Central memory CD4-positive, alpha-beta T cell (primary cell): ENCODE results near the gene CC2D2A.
"Not testable (repeated sequence)": the region's sequence is repeated elsewhere in the genome, so short reads cannot be mapped to it uniquely, and the experiment has no call there.

ENCODE experiments used
- DNase-seq: peaks from one replicate; pipeline ENCODE4 v3.0.0; 2022

CC2D2A gene

DNA sequence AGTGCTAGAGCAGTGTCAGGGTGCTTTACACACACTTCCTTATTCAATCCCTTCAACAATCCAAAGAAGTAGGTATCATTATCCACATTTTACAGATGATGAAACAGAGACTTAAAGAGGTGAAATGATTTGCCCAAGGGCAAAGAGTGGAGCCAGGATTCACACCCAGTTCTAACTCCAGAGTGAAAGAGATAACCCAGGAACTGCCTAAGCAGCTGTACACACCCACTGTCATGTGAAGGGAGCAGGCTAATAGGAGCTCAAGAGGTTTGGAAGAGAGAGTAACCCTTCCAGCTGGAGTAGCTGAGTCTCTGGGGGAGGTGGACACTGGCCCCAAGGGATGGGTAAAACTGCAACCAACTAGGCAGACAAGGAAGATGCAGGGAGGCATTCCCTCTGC is 92.9 kb downstream of the CC2D2A start:
- DNase-seq = no peak

DNA sequence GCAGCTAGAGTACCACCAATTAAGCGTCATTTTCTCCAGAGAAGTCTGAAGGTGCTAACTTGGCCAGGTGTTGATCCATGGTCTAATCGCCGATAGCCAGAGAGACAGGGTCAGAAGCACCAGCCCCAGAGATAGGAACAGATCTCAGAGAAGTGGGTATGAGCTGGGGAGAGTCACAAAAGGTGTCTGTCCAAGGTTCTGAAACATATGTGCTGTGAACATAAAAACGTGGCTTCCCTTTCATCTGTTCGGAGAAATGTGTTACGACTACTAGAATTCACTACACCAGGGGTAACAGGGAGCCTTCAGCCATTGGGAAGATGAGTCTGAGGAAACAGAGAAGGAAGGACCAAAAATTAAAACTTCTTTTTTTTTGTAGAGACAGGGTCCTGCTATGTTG is 94.2 kb downstream of the CC2D2A start:
- no peak for DNase-seq

GRCh38 chr4:15568821-15569220 is 99.1 kb downstream of the CC2D2A start:
- DNase-seq = no peak

- DNase-seq = no peak
These were observed 100.1 kb downstream of the CC2D2A start for GRCh38 chr4:15569746-15570145.

DNA sequence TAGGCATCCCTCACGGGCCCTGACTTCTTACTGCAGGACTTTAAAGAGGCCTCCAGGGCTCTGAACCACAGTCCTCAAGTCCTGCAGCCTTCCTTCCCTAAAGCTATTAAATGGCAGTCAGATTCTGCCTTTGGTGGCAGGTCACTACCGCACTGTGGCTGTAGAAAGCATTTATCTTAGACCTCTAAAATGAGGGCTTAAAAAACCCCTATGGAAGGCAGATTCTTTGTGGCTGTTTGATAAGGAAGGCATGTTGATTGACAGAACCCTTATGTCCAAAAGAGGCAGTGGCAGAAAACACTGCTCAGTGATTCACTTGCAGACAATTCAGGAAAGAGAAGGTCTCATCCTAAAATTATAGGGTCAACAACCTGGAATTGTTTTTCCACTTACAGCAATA is 106.3 kb downstream of the CC2D2A start:
- no peak for DNase-seq

DNA sequence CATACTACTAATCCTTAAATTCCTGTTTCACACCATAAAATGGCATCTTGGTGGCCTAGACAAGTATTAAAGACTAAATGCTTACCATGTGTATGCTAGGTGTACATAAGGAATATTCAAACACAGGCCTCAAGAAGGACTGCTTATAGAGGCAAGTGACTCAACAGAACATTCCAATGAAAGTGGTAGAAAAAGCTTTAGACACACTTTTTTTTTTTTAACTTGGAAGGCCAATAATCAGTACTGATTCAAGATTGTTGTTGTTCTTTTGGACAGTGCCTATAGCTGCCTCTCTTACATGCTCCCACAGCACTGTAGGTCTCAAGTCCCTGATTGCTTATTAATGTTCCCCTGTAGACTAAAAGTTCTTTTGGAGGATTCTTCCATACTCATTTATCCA is 107.8 kb downstream of the CC2D2A start:
- no peak for DNase-seq

DNA sequence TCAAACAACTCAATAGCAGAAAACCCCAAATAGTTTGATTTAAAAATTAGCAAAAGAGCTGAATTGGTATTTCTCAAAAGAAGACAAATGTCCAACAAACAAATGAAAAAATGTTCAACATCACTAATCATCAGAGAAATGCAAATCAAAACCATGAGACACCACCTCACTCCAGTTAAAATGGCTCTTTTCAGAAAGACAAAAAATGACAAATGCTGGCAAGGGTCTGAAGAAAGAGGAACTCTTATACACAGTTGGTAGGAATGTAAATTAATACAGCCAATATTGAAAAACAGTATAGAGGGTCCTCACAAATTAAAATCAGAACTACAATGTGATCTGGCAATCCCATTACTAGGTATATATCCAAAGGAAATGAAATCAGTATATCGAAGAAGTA is 115.1 kb downstream of the CC2D2A start:
- DNase-seq = no peak

DNA sequence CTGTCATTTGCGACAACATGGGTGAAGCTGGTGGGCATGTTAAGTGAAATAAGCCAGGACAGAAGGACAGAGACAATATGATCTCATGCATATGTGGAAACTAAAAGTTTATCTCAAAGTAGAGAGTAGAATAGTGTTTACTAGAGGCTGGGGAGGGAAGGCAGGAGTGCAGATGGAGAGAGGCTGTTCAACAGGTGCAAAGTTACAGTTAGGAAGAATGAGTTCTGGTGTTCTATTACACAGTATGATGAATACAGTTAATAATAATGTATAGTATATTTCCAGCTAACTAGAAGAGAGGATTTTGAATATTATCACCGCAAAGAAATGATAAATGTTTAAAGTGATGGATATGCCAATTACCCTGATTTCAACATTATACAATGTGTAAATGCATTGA is 115.6 kb downstream of the CC2D2A start:
- DNase-seq = no peak

DNA sequence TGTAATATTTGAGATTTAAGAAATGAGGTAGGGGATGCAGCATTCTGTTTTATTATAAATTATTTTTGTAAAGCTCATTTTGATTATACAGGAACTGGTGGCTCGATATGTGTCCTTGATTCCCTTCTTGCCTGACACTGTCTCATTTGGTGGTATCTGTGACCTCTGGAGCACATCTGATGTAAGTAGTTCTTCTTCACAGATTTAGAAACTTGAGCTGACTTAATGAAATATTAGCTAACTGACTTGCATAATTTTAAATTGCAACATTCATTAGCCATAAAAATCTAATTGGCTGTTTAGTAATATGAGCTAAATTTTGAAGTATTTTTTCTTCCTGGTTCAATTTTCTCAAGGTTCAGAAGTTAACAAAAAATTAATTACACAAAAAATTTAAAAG is 116.4 kb downstream of the CC2D2A start:
- no peak for DNase-seq

DNA sequence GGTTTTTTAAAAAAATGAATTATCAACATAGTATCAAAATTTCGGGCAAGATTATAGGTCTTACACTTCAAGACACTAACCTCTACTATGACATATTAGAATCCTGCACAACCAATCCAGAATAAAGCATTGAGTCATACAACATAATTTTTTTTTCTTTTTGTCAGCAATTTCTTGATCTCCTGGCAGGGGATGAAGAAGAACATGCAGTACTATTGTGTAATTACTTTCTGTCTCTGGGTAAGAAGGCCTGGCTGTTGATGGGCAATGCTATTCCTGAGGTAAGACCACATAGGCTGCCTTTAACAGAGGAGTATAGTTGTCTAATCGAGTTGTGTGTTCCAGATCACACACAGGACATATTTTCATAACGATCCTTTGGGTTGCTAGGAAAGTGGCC is 118.0 kb downstream of the CC2D2A start:
- DNase-seq = no peak

DNA sequence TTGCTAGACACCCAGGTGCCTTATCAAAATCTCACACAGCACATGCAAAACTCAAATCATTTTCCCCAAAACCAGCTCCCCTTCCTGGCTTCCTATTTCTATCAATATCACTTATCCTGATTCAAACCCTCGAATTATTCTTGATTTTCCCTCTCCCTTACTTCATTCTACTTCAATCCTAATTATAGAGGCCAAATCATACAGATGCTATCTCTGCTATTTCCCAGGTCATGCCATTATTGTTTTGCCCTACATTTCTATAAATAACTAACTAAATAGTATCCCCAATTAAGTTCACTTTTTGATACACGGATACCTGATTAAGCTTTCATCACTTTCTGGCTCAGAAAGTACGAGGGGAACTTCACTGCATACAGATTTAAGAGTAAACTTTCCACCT is 123.1 kb downstream of the CC2D2A start:
- no peak for DNase-seq

GRCh38 chr4:15598644-15599043 is 129.0 kb downstream of the CC2D2A start:
- no peak for DNase-seq

- DNase-seq = no peak
These were observed 130.5 kb downstream of the CC2D2A start for GRCh38 chr4:15600176-15600575.

DNA sequence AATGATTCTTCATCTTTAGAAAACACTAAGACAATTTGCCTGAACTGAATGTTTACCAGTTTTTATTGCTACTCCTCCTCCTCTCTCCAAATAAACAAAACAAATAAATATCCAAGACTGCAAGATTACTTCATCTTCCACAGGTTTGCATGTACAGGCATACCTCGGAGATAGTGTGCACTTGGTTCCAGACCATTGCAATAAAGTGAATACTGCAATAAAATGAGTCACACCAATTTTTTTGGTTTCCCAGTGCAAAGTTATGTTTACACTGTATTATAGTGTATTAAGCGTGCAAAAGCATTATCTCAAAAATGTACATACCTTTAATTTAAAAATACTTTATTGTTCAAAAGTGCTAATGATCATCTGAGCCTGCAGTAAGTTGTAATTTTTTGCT is 132.2 kb downstream of the CC2D2A start:
- DNase-seq = no peak

- no peak for DNase-seq
These were observed 135.9 kb downstream of the CC2D2A start for GRCh38 chr4:15605537-15605936.

DNA sequence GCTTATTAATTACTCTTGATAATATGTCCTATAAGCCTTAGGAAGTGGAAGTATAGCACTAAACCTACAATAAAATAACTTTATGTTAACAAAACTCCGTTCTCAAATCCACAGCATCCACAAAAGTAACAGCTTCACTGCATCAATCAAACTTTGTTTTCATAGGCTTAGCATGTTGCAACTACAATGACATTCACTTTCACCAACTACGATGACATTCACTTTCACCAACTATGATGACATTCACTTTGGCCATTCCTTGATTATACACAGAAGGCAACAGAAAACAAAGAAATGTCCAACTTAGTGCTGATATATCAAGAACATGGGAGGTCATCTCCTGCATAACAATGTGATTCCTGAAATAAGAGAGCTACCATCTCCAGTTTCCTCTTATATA is 141.2 kb downstream of the CC2D2A start:
- DNase-seq = no peak

DNA sequence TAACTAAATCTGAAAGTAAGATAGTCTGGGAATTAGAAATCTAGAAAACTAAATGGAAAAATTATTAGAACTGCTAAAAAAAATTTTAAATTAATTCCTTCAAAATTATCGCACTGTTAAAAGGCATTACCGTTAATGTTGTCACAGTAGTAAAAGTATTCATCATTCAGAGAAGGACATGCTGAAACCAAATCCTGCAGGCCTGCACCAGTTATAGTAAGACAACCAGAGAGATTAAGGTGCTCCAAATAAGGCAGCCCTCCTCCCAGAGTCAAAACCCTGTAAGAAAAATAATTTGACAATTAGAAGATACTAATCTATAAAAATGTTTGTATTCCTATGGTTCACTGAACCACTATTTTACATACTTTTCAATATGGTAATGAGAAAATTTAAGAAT is 142.5 kb downstream of the CC2D2A start:
- DNase-seq = no peak

DNA sequence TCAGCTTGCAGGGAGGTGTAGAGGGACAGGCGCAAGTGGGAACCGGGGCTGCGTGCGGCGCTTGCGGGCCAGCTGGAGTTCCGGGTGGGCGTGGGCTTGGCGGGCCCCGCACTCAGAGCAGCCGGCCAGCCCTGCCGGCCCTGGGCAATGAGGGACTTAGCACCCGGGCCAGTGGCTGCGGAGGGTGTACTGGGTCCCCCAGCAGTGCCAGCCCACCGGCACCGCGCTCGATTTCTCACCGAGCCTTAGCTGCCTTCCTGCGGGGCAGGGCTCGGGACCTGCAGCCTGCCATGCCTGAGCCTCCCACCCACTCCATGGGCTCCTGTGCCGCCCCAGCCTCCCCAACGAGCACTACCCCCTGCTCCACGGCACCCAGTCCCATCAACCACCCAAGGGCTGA is 145.2 kb downstream of the CC2D2A start:
- not testable (repeated sequence) for DNase-seq

DNA sequence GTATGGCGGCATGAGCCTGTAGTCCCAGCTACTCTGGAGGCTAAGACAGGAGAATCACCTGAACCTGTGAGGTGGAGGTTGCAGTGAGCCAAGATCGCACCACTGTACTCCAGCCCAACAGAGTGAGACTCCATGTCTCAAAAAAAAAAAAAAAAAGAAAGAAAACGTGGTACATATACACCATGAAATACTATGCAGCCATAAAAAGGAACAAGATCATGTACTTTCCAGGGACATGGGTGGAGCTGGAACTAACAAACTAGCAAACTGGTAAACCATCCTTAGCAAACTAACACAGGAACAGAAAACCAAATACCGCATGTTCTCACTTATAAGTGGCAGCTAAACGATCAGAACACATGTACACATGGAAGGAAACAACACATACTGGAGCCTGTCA is 147.7 kb downstream of the CC2D2A start:
- DNase-seq = not testable (repeated sequence)

- no peak for DNase-seq
These were observed 167.1 kb downstream of the CC2D2A start for GRCh38 chr4:15636818-15637217.

DNA sequence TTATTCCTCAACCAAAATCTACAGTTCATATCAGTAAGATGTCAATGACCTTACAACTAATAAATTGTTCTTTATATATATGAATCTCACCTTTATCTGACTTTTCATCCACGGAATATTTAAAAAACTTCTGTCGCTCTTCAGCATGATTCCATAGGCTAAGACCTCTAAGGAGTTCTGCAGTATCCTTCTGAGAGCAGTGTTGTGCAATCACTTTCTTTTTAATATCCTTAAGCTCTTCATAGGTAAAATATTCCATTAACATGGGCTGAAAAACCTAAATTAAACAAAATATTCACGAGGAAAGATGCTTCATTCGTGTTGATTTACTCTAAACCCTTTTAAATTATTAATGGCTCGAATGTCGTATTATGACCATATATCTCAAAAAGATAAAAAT is 168.7 kb downstream of the CC2D2A start:
- no peak for DNase-seq

- no peak for DNase-seq
These were observed 178.9 kb downstream of the CC2D2A start for GRCh38 chr4:15648600-15648999.

- DNase-seq = peak; percentile 73
These were observed 180.3 kb downstream of the CC2D2A start for GRCh38 chr4:15649914-15650545.
